22Rv1 (cell line): Measurements from ENCODE around the gene SCTR.

Experiments used
- H3K27ac ChIP-seq: fragments of 450-650 bp; 2 replicates; pipeline ENCODE4 v1.5.1; 2017
- ZFX ChIP-seq: fragments of 450-650 bp; IDR thresholded peaks from 2 replicates; pipeline ENCODE4 v1.6.1; 2017; ENCODE audit warnings: antibody characterized with exemption, borderline replicate concordance
- TF ChIP-seq, protein P1 (sequence below): fragments of 450-650 bp; IDR thresholded peaks from 2 replicates; pipeline ENCODE4 v1.5.1; 2017; ENCODE audit warnings: mild to moderate bottlenecking

The SCTR gene

DNA sequence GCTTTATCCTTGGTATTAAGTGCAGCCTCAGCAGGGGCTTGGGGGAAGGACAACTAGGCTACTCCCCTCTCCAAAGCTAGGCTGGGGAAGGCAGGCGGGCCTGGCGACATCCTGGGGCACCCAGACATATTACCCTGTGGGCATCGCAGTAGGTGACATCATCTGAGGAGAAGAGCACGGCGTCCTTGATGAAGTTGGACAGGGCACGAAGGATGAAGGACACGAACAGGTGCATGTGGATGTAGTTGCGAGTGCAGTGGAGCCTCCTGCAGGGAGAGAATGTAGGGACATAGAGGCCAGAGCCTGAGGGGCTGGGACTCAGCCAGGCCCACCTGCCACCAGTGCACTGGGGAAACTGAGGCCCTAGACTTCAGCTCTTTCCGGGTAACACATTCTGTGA lies 60.3 kb downstream of the SCTR start:
- no peak for TF ChIP-seq ZFX
- TF ChIP-seq, protein P1, sequence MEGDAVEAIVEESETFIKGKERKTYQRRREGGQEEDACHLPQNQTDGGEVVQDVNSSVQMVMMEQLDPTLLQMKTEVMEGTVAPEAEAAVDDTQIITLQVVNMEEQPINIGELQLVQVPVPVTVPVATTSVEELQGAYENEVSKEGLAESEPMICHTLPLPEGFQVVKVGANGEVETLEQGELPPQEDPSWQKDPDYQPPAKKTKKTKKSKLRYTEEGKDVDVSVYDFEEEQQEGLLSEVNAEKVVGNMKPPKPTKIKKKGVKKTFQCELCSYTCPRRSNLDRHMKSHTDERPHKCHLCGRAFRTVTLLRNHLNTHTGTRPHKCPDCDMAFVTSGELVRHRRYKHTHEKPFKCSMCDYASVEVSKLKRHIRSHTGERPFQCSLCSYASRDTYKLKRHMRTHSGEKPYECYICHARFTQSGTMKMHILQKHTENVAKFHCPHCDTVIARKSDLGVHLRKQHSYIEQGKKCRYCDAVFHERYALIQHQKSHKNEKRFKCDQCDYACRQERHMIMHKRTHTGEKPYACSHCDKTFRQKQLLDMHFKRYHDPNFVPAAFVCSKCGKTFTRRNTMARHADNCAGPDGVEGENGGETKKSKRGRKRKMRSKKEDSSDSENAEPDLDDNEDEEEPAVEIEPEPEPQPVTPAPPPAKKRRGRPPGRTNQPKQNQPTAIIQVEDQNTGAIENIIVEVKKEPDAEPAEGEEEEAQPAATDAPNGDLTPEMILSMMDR = no peak
- no peak overlapping the region for H3K27ac ChIP-seq

DNA sequence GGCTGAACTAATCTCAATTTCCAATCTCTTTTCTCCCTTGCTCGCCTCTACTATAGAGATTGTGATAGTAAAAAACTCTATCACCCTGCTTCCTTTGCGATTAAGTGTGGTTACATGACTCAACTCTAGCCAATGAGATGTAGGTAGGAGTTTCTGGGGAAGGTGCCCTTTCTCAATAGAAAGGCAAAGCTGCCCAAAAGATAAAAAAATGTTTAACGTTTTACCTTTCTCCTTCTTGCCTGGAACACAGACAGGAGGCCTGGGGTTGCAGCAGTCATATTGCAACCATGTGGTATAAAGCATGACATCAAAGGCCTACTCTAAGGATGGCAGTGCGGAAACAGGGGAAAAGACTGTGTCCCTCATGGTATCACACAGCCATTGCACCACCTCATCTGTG lies 61.1 kb downstream of the SCTR start:
- no peak for TF ChIP-seq ZFX
- TF ChIP-seq, protein P1 = no peak
- no peak overlapping the region for H3K27ac ChIP-seq

DNA sequence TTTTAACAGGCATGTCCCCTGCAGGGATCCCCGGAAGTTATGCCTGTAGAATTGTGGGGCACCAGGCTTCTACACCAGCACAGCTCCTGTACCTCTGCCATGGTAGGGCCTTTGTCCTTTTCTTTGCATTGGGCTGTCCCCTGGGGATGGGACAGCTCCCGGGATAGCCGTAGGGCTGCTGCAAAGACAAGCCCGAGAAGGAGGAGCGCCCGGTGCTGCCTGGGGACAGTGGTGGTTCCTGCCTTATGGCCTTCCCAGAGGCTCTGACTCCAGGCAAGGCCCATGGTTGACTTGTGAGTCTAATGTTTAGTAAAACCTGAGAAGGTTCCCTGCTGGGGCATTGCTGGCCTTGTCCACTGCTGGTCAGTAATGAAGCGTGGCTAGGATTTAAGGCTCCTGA lies 61.7 kb downstream of the SCTR start:
- TF ChIP-seq, protein P1 = no peak
- TF ChIP-seq ZFX = no peak
- H3K27ac ChIP-seq = no peak overlapping the region

DNA sequence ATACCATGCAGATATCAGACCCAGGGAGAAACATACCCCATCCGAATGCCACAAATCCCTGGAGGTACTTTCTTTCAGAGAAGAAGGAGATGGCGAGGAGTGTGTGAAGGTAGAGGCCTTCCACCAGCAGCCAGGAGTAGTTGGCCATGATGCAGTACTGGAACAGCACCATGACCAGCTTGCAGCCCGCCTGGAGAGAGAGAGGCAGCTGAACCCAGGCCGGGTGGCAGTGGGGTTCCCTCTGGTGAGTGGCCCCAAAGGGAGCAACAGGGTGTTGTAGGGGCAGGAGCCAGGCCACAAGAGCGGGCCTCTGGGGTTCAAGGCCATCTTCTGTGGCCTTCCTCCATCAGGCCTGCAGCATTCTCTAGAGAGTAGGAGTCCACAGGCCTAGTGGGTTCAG lies 62.5 kb downstream of the SCTR start:
- H3K27ac ChIP-seq = no peak overlapping the region
- TF ChIP-seq, protein P1 = no peak
- TF ChIP-seq ZFX = no peak

DNA sequence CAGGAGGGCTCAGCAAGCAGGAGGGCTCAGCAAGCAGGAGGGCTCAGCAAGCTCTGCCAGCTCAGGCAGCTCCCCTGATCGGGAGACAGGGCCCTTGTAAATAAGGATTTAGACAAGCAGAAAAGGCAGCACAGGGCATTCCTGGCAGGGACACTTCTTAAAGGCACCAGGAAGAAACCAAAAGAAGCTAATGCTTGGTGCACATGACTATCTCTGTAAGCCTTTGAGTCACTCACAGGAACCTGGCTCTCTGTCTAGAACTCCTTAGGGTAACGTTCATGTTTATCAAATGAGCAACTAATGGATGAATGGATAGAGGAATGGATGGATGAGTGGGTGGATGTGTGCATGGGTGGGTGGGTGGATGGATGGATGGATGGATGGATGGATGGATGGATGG lies 64.2 kb downstream of the SCTR start:
- TF ChIP-seq, protein P1 = no peak
- no peak for TF ChIP-seq ZFX
- no peak overlapping the region for H3K27ac ChIP-seq

DNA sequence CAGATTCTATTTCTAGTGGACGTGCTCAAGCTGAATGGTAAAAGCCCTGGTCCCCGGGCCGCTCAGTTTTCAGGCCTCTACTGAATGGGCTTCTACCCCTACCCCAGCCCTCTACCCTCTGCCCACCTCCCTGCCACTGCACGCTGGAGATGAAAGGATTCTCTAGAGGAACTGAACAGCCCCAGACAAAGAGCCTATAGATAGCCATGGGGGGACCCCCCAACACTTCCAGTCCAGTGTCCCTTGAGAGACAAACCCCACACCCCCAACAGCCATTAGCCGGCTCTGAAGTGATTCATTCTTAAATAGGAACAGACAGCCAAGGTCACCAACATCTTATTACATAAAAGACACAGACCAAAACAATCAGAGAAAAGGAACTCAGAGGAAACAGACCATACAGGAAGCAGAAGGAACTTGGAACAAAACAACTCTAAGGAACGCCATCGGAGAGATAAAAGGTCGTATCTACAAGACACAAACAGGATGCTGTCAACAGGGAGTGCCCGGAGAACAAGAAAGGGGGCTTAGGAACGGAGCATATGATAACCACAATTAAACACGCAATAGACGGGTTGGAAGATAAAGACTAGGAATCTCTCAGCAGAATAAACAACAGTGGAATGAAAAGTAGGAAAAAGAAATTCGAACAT lies 69.1 kb downstream of the SCTR start:
- TF ChIP-seq, protein P1 = no peak
- TF ChIP-seq ZFX = no peak
- H3K27ac ChIP-seq = no peak overlapping the region

DNA sequence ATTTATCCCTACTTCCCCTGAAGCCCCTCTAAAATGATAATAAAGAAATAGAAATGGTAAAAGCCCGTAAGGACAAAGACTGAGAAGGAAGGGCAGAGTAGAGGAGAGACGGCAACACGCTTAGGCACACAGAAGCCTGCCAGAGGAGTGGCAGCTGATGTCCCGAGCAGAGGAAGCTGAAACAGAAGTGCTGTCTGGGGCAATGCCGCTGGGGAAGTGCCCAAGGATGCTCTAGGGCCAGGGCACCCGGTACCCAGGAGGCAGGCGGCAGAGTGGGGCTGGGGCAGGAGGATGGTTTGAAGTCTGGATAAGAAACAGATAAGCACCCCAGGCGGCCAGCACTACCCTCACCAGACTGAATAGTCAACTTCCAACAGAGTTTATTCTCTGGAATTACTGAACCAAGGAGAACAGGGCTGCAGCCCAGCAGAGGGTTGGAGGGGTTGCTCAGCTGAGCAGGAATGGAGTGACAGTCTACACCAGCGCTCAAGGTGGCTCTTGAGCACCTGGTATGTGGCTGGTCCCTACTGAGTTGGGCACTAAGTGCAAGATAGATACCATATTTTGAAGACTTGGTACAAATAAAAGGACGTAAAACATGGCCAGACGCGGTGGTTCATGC lies 70.2 kb downstream of the SCTR start:
- TF ChIP-seq ZFX = no peak
- TF ChIP-seq, protein P1 = no peak
- no peak overlapping the region for H3K27ac ChIP-seq
